ENCODE data around the gene C3orf20.

The C3orf20 gene

DNA sequence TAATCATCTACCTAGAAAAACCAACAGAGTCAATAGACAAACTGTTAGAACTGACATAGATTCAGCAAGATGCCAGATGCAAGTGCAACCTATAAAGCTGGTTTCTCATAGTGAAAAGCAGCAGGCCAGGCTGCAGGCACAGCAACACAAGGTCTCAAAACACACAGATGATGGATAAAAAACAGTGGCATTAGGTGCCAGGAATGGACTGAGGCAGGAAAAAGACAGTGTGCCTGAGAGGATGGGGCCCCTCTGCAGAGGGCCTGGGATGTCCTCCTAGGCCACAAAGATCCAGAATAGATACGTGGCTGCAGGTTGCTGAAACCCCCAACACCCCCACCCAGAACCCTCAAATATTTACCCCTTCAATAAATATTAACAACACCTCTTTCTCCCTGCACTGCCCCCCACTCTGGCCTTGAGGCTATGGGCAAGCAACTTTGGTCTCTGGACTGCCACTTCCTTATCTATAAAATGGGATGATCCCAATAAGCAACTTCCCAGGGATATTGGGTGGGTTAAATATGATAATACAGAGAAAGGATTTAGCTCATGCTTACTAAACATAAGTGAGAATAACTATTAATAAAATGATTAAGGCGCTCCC is 108.6 kb downstream of the C3orf20 start:
- Histone ChIP-seq H3K9me3 (ENCODE audit: control insufficient read depth, low read length) (no peaks in the 10 kb centered on the region), H3K27ac (ENCODE audit: insufficient read depth, low read depth, low read length, poor library complexity, severe bottlenecking) (no peak overlapping the region)
- 78 to 86% methylated on average over 2 of the region's 2 CpGs for WGBS, 2 experiments

DNA sequence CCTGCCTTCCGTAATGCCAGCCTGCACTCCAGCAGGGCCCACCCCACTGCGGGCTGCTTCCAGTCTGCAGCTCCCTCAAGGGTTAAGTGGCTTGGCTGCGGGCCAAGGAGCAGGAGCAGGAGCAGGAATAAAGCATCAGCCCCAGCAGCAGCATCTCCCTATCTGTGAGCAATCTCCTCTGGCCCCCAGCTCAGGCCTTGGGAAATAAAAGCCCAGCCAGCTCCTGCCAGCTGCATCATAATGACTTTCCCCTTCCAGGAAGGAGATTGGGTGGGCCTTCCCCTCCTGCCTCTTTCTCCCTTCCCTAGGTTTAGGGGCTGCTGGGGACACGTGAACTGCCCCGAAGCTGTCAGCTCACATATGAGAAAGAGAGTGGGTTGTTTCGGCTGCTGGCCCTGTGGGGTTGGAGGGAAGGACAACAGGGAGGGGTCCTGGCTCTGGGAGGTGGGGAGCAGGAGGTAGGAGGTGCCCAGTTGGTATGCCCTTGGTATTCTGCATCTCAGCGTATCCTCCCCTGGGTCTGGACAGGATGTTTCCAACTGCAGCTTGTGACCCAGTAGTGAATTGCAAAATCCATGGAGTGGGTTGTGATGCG is 109.2 kb downstream of the C3orf20 start:
- Histone ChIP-seq H3K9me3 (ENCODE audit: control insufficient read depth, low read length) (no peaks in the 10 kb centered on the region), H3K27ac (ENCODE audit: insufficient read depth, low read depth, low read length, poor library complexity, severe bottlenecking) (no peak overlapping the region), H3K27me3 (ENCODE audit: control insufficient read depth, insufficient read depth, low read length, poor library complexity, severe bottlenecking) (no peaks in the 10 kb centered on the region), H3K4me1 (ENCODE audit: control insufficient read depth, insufficient read depth, low read length) (peaks cover 5% of the 10 kb centered on the region), H3K36me3 (ENCODE audit: control insufficient read depth, insufficient read depth, low read length) (no peaks in the 10 kb centered on the region), H3K4me3 (ENCODE audit: insufficient read depth, low read depth, low read length) (no peak overlapping the region)
- 49% methylated on average over 8 of the region's 8 CpGs for WGBS, 2 experiments

More for the DNA sequence above, 108.6 kb downstream of the C3orf20 start:
- no peaks in the 10 kb centered on the region for H3K36me3 ChIP-seq (ENCODE audit: control insufficient read depth, insufficient read depth, low read length)
- H3K27me3 ChIP-seq (ENCODE audit: control insufficient read depth, insufficient read depth, low read length, poor library complexity, severe bottlenecking), result no peaks in the 10 kb centered on the region
- peaks cover 5% of the 10 kb centered on the region for H3K4me1 ChIP-seq (ENCODE audit: control insufficient read depth, insufficient read depth, low read length)
- H3K4me3 ChIP-seq (ENCODE audit: insufficient read depth, low read depth, low read length), result no peak overlapping the region

DNA sequence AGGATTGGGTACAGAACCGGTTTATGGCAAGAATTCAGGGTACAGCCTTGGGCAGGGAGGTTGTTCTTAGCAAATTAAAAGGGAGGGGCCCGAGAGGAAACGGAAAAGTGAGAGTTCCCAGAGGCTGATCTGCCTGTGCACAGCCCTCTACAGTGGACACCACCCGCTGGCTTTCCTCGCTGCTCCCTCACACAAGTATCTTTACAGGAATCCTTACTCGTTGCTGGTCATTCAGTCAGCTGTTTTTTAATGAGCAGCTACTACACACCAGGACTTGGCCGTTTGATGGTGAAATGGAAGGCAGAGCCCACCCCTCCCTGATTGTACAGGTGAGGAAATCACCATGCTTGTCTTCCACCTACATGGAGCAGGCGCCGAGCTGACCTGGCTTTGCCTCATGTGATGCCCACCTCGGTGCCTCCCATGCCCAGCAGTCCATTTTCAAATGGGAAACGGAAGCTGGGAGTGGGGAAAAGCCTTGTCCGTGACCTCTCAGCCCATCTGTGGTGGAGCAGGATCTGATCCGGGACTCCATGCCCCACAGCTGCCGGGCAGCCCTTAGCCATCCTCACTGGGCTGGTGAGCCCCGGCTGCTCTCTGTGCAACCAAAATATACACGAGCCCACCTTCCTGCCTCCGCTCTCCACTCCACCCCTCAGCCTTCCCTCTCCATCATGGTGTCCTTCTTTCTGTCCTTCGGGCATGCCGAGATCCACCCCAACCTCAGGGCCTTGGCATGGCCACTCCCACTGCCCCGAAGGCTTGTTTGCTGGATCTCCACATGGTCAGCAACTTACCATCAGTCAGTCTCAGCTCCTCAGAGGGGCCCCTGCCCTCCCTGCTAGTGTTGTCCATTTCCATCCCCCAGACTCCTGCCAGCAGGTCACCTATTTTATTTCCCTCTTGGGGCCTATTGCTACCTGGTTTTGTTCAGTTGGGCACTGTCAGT is 110.5 kb downstream of the C3orf20 start:
- no peak overlapping the region for H3K27ac ChIP-seq (ENCODE audit: insufficient read depth, low read depth, low read length, poor library complexity, severe bottlenecking)
- no peak overlapping the region for H3K4me3 ChIP-seq (ENCODE audit: insufficient read depth, low read depth, low read length)
- no peaks in the 10 kb centered on the region for H3K9me3 ChIP-seq (ENCODE audit: control insufficient read depth, low read length)
- H3K27me3 ChIP-seq (ENCODE audit: control insufficient read depth, insufficient read depth, low read length, poor library complexity, severe bottlenecking), result no peaks in the 10 kb centered on the region
- 92% methylated on average over 20 of the region's 20 CpGs for WGBS, 2 experiments
- H3K36me3 ChIP-seq (ENCODE audit: control insufficient read depth, insufficient read depth, low read length), result no peaks in the 10 kb centered on the region
- peaks cover 5% of the 10 kb centered on the region for H3K4me1 ChIP-seq (ENCODE audit: control insufficient read depth, insufficient read depth, low read length)

DNA sequence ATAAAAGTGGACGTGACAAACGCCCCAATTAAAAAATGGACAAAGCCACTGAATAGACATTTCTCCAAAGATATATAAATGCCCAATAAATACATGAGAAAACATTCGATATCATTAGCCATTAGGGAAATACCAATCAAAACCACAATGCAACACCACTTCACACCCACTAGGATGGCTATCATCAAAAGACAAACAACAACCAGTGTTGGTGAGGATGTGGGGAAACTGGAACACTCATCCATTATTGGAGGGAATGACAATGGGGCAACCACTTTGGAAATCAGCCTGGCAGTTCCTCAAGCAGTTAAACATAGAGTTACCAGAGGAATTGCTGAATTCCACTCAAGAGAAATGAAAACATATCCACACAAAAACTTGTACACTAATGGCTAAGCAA is 111.4 kb downstream of the C3orf20 start:
- 89 to 100% methylated on average over 3 of the region's 3 CpGs for WGBS, 2 experiments
- H3K4me3 ChIP-seq (ENCODE audit: insufficient read depth, low read depth, low read length), result no peak overlapping the region
- H3K36me3 ChIP-seq (ENCODE audit: control insufficient read depth, insufficient read depth, low read length), result no peaks in the 10 kb centered on the region
- H3K4me1 ChIP-seq (ENCODE audit: control insufficient read depth, insufficient read depth, low read length), result peaks cover 5% of the 10 kb centered on the region
- no peaks in the 10 kb centered on the region for H3K27me3 ChIP-seq (ENCODE audit: control insufficient read depth, insufficient read depth, low read length, poor library complexity, severe bottlenecking)
- no peaks in the 10 kb centered on the region for H3K9me3 ChIP-seq (ENCODE audit: control insufficient read depth, low read length)
- H3K27ac ChIP-seq (ENCODE audit: insufficient read depth, low read depth, low read length, poor library complexity, severe bottlenecking), result no peak overlapping the region

DNA sequence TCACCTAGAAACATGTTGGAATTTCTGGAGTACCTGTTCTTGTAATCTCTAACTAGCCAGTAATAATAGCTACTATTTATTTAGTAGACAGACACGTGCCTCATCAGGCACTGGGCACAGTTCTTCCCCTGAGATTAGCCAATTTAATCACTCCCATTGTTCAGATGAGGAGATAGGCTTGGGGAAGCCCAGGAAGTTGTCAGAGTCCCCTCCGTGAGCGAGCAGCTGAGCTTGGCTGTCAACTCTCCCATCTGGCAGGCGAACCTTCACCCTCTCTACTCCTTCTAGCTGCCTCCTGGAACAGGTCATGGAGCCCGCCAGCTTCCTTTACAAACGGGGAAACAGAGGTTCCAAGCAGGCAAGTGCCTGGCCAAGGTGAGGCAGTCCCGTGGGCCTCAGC is 112.7 kb downstream of the C3orf20 start:
- Histone ChIP-seq H3K27me3 (ENCODE audit: control insufficient read depth, insufficient read depth, low read length, poor library complexity, severe bottlenecking) (no peaks in the 10 kb centered on the region), H3K36me3 (ENCODE audit: control insufficient read depth, insufficient read depth, low read length) (no peaks in the 10 kb centered on the region), H3K9me3 (ENCODE audit: control insufficient read depth, low read length) (no peaks in the 10 kb centered on the region), H3K4me3 (ENCODE audit: insufficient read depth, low read depth, low read length) (no peak overlapping the region), H3K4me1 (ENCODE audit: control insufficient read depth, insufficient read depth, low read length) (peaks cover 5% of the 10 kb centered on the region), H3K27ac (ENCODE audit: insufficient read depth, low read depth, low read length, poor library complexity, severe bottlenecking) (no peak overlapping the region)
- 66 to 72% methylated on average over 7 of the region's 7 CpGs for WGBS, 2 experiments

DNA sequence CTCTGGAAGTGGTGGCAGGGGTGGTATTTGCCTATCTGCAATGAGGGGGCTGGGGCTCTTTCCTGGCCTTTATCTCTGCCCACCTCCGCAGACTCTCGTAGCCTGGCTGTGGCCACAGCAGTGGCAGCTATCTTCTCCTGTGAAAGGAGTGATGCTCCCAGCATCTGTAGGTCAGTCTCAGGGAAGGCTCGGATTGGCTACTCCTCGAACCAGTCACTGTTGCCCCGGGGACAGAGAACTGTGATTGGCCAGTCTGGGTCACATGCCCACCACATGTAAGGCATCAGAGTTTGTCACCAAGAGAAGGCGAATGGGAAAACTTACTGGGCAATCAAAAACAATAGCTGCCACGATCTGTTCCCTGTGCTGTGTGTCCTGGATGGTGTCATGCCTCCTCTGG is 113.7 kb downstream of the C3orf20 start:
- H3K27ac ChIP-seq (ENCODE audit: insufficient read depth, low read depth, low read length, poor library complexity, severe bottlenecking), result no peak overlapping the region
- H3K36me3 ChIP-seq (ENCODE audit: control insufficient read depth, insufficient read depth, low read length), result no peaks in the 10 kb centered on the region
- H3K4me1 ChIP-seq (ENCODE audit: control insufficient read depth, insufficient read depth, low read length), result peaks cover 11% of the 10 kb centered on the region
- H3K9me3 ChIP-seq (ENCODE audit: control insufficient read depth, low read length), result no peaks in the 10 kb centered on the region
- H3K27me3 ChIP-seq (ENCODE audit: control insufficient read depth, insufficient read depth, low read length, poor library complexity, severe bottlenecking), result no peaks in the 10 kb centered on the region
- WGBS, 2 experiments, result 95% methylated on average over 7 of the region's 7 CpGs
- H3K4me3 ChIP-seq (ENCODE audit: insufficient read depth, low read depth, low read length), result no peak overlapping the region

DNA sequence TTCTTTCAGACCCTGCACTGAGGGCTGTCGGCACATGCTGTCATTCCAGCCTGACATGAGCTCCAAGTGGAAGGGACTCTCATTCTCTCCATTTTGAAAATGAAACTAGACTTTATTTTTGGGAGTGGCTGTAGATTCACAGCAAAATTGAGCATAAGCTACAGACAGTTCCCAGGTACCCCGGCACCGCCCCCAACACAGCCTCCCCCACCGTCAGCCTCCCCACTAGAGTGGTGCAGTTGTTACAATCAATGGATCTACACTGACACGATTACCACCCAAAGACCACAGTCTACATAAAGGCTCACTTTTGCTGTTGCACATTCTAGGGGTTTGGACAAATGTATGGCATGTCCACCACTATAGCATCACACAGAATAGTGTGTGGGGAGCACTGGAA is 114.3 kb downstream of the C3orf20 start:
- H3K9me3 ChIP-seq (ENCODE audit: control insufficient read depth, low read length), result no peaks in the 10 kb centered on the region

DNA sequence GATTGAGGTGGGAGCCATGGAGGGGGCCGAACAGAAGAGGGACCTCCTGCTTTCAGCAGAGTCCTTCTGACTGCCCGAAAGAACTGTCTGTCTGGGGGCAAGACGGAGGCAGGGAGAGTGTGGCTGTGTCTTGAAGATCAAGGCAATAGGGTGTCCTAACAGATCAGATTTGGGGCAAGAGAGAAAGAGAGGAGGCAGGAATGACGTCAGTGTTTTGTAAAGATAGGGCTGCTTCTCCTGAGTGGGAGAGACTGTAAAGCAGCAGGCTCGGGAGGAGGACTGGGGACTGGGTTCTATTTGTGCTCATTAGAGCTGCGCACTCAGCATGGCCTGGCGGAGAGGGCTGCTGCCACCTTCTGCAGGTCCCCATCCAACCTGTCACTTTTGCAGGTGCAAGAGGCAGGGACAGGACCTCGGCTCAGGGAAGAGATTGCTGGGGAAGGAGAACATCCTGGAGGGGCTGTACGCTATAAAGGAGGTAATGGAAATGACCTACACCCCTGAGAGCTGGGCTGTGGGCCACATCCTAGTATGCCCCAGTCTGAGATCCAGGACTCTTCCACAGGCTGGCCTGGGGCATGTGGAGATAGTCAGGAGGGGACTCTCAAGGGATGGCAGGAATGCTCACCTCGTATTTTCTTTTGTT is 114.8 kb downstream of the C3orf20 start:
- Histone ChIP-seq H3K36me3 (ENCODE audit: control insufficient read depth, insufficient read depth, low read length) (no peaks in the 10 kb centered on the region), H3K27ac (ENCODE audit: insufficient read depth, low read depth, low read length, poor library complexity, severe bottlenecking) (no peak overlapping the region), H3K4me1 (ENCODE audit: control insufficient read depth, insufficient read depth, low read length) (peaks cover 5% of the 10 kb centered on the region), H3K4me3 (ENCODE audit: insufficient read depth, low read depth, low read length) (no peak overlapping the region), H3K9me3 (ENCODE audit: control insufficient read depth, low read length) (no peaks in the 10 kb centered on the region), H3K27me3 (ENCODE audit: control insufficient read depth, insufficient read depth, low read length, poor library complexity, severe bottlenecking) (no peaks in the 10 kb centered on the region)
- 73 to 74% methylated on average over 10 of the region's 10 CpGs for WGBS, 2 experiments

More for the DNA sequence above, 114.3 kb downstream of the C3orf20 start:
- no peaks in the 10 kb centered on the region for H3K36me3 ChIP-seq (ENCODE audit: control insufficient read depth, insufficient read depth, low read length)
- H3K4me1 ChIP-seq (ENCODE audit: control insufficient read depth, insufficient read depth, low read length), result peaks cover 8% of the 10 kb centered on the region
- no peak overlapping the region for H3K4me3 ChIP-seq (ENCODE audit: insufficient read depth, low read depth, low read length)
- no peaks in the 10 kb centered on the region for H3K27me3 ChIP-seq (ENCODE audit: control insufficient read depth, insufficient read depth, low read length, poor library complexity, severe bottlenecking)
- no peak overlapping the region for H3K27ac ChIP-seq (ENCODE audit: insufficient read depth, low read depth, low read length, poor library complexity, severe bottlenecking)
- 81 to 85% methylated on average over 5 of the region's 5 CpGs for WGBS, 2 experiments

DNA sequence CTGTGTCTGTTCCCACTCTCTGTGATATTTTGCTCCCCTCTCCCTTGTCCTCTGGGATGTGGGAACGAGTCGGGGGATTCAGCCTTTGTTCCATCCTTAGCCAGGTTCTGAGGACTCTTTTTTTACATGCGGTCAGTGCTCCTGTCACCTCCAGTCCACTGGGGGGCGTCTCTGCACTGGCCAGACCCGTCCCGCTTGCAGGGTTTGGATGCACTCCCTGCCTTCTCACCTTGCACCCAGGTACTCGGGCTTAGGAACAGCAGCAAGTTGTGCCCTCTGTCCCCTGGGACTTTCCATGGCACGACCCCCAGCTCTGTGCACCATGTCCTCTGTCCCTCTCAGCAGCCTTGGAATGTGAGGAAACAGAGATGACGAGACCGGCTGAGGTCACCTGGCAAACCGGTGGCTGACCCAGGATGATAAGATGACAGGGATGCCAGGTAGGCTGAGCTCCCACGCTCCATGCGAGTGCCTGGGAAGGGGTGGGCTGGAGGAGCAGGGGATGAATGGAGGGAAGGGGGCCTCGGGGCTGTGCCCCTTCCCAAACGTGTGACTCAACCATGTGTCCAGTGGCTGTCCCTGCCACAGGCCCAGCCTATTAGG is 116.5 kb downstream of the C3orf20 start:
- Histone ChIP-seq H3K27ac (ENCODE audit: insufficient read depth, low read depth, low read length, poor library complexity, severe bottlenecking) (no peak overlapping the region), H3K27me3 (ENCODE audit: control insufficient read depth, insufficient read depth, low read length, poor library complexity, severe bottlenecking) (no peaks in the 10 kb centered on the region), H3K4me1 (ENCODE audit: control insufficient read depth, insufficient read depth, low read length) (peaks cover 5% of the 10 kb centered on the region), H3K36me3 (ENCODE audit: control insufficient read depth, insufficient read depth, low read length) (no peaks in the 10 kb centered on the region), H3K4me3 (ENCODE audit: insufficient read depth, low read depth, low read length) (no peak overlapping the region), H3K9me3 (ENCODE audit: control insufficient read depth, low read length) (no peaks in the 10 kb centered on the region)
- WGBS, 2 experiments, result 37 to 39% methylated on average over 15 of the region's 15 CpGs
